Panc1 (cell line): Measurements from ENCODE around the gene KCP.

Source experiments
- CTCF ChIP-seq: fragments of 450-650 bp; IDR thresholded peaks from 2 replicates; pipeline ENCODE4 v1.5.1; 2017; ENCODE audit warnings: mild to moderate bottlenecking
- POLR2AphosphoS5 ChIP-seq: IDR thresholded peaks from 2 replicates; pipeline ENCODE4 v1.6.1; 2012; ENCODE audit warnings: mild to moderate bottlenecking, low read depth, low read length, moderate library complexity
- TCF7L2 ChIP-seq: IDR thresholded peaks from 2 replicates; pipeline ENCODE4 v1.6.1; 2011; ENCODE audit warnings: mild to moderate bottlenecking, low read depth, low read length, inconsistent platforms

- no peak for TF ChIP-seq CTCF
- no peak for TF ChIP-seq POLR2AphosphoS5
- no peak for TF ChIP-seq TCF7L2
These were observed 34.4 kb downstream of the KCP start for GRCh38 chr7:128876127-128876526.
